HG03457 (cell line): Measurements from ENCODE around the gene SHE.

Experiments used
- ATAC-seq: cut with Tn5 transposase; IDR thresholded peaks from one replicate; pipeline ENCODE4 v1.9.1; 2021; ENCODE audit warnings: moderate number of reproducible peaks; ENCODE audit not compliant: unreplicated experiment

The SHE gene

GRCh38 chr1:154481053-154481452 is 21.2 kb downstream of the SHE start:
- no peak for ATAC-seq

- ATAC-seq: no peak
Measured at GRCh38 chr1:154479764-154480421, 22.3 kb downstream of the SHE start.

GRCh38 chr1:154478639-154479038 is 23.6 kb downstream of the SHE start:
- no peak for ATAC-seq

GRCh38 chr1:154478013-154478412 is 24.2 kb downstream of the SHE start:
- ATAC-seq: no peak

GRCh38 chr1:154476791-154477190 is 25.4 kb downstream of the SHE start:
- ATAC-seq: no peak

GRCh38 chr1:154474802-154475201 is 27.4 kb downstream of the SHE start:
- no peak for ATAC-seq

GRCh38 chr1:154471304-154471703 is 30.9 kb downstream of the SHE start:
- no peak for ATAC-seq

- ATAC-seq: no peak
Measured at GRCh38 chr1:154469844-154470560, 32.2 kb downstream of the SHE start.

GRCh38 chr1:154468535-154469250 is 33.5 kb downstream of the SHE start:
- no peak for ATAC-seq

- ATAC-seq: no peak
Measured at GRCh38 chr1:154467434-154468102, 34.6 kb downstream of the SHE start.

GRCh38 chr1:154466921-154467417 is 35.2 kb downstream of the SHE start:
- no peak for ATAC-seq

GRCh38 chr1:154466206-154466605 is 36.0 kb downstream of the SHE start:
- no peak for ATAC-seq

GRCh38 chr1:154465621-154466195 is 36.5 kb downstream of the SHE start:
- no peak for ATAC-seq

- no peak for ATAC-seq
Measured at GRCh38 chr1:154463512-154463990, 38.7 kb downstream of the SHE start.

- ATAC-seq: no peak
Measured at GRCh38 chr1:154460695-154461260, 41.4 kb downstream of the SHE start.

GRCh38 chr1:154459080-154459479 is 43.1 kb downstream of the SHE start:
- ATAC-seq: no peak

GRCh38 chr1:154456631-154457030 is 45.6 kb downstream of the SHE start:
- ATAC-seq: no peak

- ATAC-seq: no peak
Measured at GRCh38 chr1:154454386-154455120, 47.7 kb downstream of the SHE start.

GRCh38 chr1:154453574-154454352 is 48.4 kb downstream of the SHE start:
- no peak for ATAC-seq
